Glutamatergic neuron (in vitro differentiated cells): ENCODE data around the gene GNPTAB. TPM values are rescaled to one million over a fixed set of nuclear protein-coding genes. Genes with fewer than 3 reads are reported as not detected.
"Not testable (repeated sequence)": the region's sequence is repeated elsewhere in the genome, so short reads cannot be mapped to it uniquely, and the experiment has no call there.

Experiments
- DNase-seq: peaks from one replicate; pipeline ENCODE4 v3.0.0; 2022
- H3K27ac Mint-ChIP-seq: one replicate; pipeline ENCODE4 v1.8.0; 2020; ENCODE audit warnings: mild to moderate bottlenecking, mixed read lengths, inconsistent platforms; ENCODE audit not compliant: unreplicated experiment
- H3K27me3 Mint-ChIP-seq: one replicate; pipeline ENCODE4 v1.8.0; 2020; ENCODE audit warnings: mild to moderate bottlenecking, moderate library complexity, mixed read lengths, inconsistent platforms; ENCODE audit not compliant: unreplicated experiment
- H3K36me3 Mint-ChIP-seq: one replicate; pipeline ENCODE4 v1.8.0; 2020; ENCODE audit warnings: mild to moderate bottlenecking, mixed read lengths, inconsistent platforms; ENCODE audit not compliant: unreplicated experiment
- H3K4me1 Mint-ChIP-seq: one replicate; pipeline ENCODE4 v1.8.0; 2020; ENCODE audit warnings: mild to moderate bottlenecking, low read depth, mixed read lengths, inconsistent platforms; ENCODE audit not compliant: unreplicated experiment
- H3K4me3 Mint-ChIP-seq: one replicate; pipeline ENCODE4 v1.8.0; 2020; ENCODE audit warnings: mild to moderate bottlenecking, mixed read lengths, inconsistent platforms; ENCODE audit not compliant: unreplicated experiment
- H3K9me3 Mint-ChIP-seq: one replicate; pipeline ENCODE4 v1.8.0; 2020; ENCODE audit warnings: mild to moderate bottlenecking, moderate library complexity, mixed read lengths, inconsistent platforms; ENCODE audit not compliant: unreplicated experiment
- CTCF ChIP-seq: fragments of 200-600 bp; sonication (generic); IDR thresholded peaks from one replicate; pipeline ENCODE4 v1.5.0; 2021; ENCODE audit not compliant: partially characterized antibody, unreplicated experiment
- total RNA-seq: library from RNA; stranded (reverse); fragmentation: NEBNext Ultra II Directional; extraction: Animal tissue kit (Norgen Biotek cat#: 25700); gene quantifications from one replicate; pipeline ENCODE4 v1.2.1, GENCODE V29; 2021; ENCODE audit not compliant: unreplicated experiment

GNPTAB gene
- total RNA-seq, 1 donor from 2014 or later, result 20.6 TPM

DNA sequence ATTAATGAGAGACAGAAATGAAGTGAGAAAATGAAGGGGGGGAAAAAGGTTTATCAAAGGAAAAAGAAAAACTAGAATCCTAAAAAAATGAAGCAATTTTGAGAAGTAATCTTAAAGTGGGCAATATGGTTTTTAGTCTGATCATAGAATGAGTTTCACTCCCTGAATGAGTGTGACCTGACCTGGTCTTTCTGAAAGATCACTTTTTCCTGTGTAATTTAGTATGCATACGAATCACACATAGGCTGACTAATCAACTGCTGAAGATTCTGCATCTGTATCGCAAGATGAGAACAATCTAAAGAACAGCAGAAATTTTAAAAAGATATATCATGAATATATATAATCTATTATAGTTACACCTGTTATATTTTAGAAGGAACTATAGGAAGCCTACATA is 11.3 kb downstream of the GNPTAB start:
- no peak for DNase-seq
- TF ChIP-seq CTCF, result no peak
- no peaks in the 10 kb centered on the region for H3K27me3 Mint-ChIP-seq
- no peaks in the 10 kb centered on the region for H3K4me1 Mint-ChIP-seq
- H3K4me3 Mint-ChIP-seq, result no peak overlapping the region
- peaks cover 2% of the 10 kb centered on the region for H3K9me3 Mint-ChIP-seq
- H3K36me3 Mint-ChIP-seq, result peaks cover 9% of the 10 kb centered on the region
- no peak overlapping the region for H3K27ac Mint-ChIP-seq

GRCh38 chr12:101818689-101819088 is 12.1 kb downstream of the GNPTAB start:
- H3K36me3 Mint-ChIP-seq, H3K27ac Mint-ChIP-seq, H3K4me3 Mint-ChIP-seq, DNase-seq, H3K27me3 Mint-ChIP-seq, H3K4me1 Mint-ChIP-seq, H3K9me3 Mint-ChIP-seq: not testable (repeated sequence)

GRCh38 chr12:101813117-101813516 is 17.6 kb downstream of the GNPTAB start:
- peaks cover 2% of the 10 kb centered on the region for H3K27me3 Mint-ChIP-seq
- TF ChIP-seq CTCF, result no peak
- no peaks in the 10 kb centered on the region for H3K4me1 Mint-ChIP-seq
- no peak overlapping the region for H3K27ac Mint-ChIP-seq
- no peak for DNase-seq
- H3K9me3 Mint-ChIP-seq, result peaks cover 2% of the 10 kb centered on the region
- H3K36me3 Mint-ChIP-seq, result no peaks in the 10 kb centered on the region
- no peak overlapping the region for H3K4me3 Mint-ChIP-seq

DNA sequence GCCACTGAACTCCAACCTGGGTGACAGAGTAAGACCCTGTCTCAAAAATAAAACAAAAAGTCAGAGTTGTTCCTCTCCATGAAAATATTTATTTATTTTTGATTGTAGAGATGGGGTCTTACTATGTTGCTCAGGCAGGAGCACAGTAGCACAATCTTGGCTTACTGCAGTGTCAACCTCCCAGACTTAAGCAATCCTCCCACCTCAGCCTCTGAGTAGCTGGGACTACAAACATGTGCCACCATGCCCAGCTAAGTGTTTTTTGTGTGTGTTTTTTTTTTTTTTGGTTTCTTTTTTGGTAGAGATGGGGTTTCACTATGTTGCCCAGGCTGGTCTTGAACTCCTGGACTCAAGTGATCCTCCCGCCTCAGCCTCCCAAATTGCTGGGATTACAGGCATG is 18.0 kb downstream of the GNPTAB start:
- not testable (repeated sequence) for H3K27ac Mint-ChIP-seq, H3K9me3 Mint-ChIP-seq, H3K4me1 Mint-ChIP-seq, H3K27me3 Mint-ChIP-seq, DNase-seq, H3K4me3 Mint-ChIP-seq, H3K36me3 Mint-ChIP-seq

DNA sequence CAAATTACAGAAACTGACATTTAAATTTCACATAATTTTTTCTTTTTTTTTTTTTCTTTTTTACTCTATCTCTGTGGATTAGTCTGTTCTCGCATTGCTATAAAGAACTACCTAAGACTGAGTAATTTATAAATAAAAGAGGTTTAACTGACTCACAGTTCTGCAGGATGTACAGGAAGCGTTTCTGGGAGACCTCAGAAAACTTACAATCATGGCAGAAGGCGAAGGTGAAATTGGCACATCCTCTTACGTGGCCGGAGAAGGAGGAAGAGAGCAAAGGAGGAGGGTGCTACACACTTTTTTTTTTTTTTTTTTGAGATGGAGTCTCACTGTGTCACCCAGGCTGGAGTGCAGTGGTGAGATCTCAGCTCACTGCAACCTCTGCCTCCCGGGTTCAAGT is 19.4 kb downstream of the GNPTAB start:
- H3K36me3 Mint-ChIP-seq, H3K4me1 Mint-ChIP-seq, H3K27ac Mint-ChIP-seq, H3K9me3 Mint-ChIP-seq, H3K4me3 Mint-ChIP-seq, H3K27me3 Mint-ChIP-seq, DNase-seq: not testable (repeated sequence)

DNA sequence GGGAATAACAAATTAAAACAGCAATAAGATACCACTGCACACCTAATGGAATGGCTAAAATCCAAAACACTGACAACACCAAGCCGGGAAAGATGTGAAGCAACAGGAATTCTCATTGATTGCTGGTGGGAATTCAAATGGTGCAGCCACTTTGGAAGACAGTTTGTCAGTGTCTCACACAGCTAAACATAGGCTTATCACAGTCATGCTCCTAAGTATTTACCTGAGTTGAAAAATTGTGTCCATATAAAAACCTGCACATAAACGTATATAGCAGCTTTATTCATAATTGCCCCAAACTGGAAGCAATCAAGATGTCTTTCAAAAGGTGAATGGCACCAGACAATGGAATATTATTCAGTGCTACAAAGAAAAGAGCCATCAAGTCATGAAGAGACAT is 21.6 kb downstream of the GNPTAB start:
- peaks cover 2% of the 10 kb centered on the region for H3K27me3 Mint-ChIP-seq
- no peaks in the 10 kb centered on the region for H3K36me3 Mint-ChIP-seq
- H3K4me1 Mint-ChIP-seq, result no peaks in the 10 kb centered on the region
- TF ChIP-seq CTCF, result no peak
- no peak overlapping the region for H3K27ac Mint-ChIP-seq
- no peak overlapping the region for H3K4me3 Mint-ChIP-seq
- no peak for DNase-seq
- peaks cover 2% of the 10 kb centered on the region for H3K9me3 Mint-ChIP-seq

GRCh38 chr12:101806265-101806664 is 24.5 kb downstream of the GNPTAB start:
- H3K36me3 Mint-ChIP-seq, result no peaks in the 10 kb centered on the region
- H3K27ac Mint-ChIP-seq, result no peak overlapping the region

More at GRCh38 chr12:101806265-101806664, 24.5 kb downstream of the GNPTAB start:
- DNase-seq, result no peak
- Mint-ChIP-seq H3K4me1 (no peaks in the 10 kb centered on the region), H3K27me3 (peaks cover 2% of the 10 kb centered on the region), H3K4me3 (no peak overlapping the region), H3K9me3 (no peaks in the 10 kb centered on the region)
- TF ChIP-seq CTCF, result no peak
